ENCODE measurements around the gene UNC5C. TPM values are rescaled to one million over a fixed set of nuclear protein-coding genes. Genes with fewer than 3 reads are reported as not detected.

Gene UNC5C
- total RNA-seq, 2 experiments from 2014 or later, result not detected

- H3K4me3 Mint-ChIP-seq, result no peak overlapping the region
- no peak for DNase-seq
- H3K4me1 Mint-ChIP-seq, result peaks cover 27% of the 10 kb centered on the region
- H3K36me3 Mint-ChIP-seq, result no peaks in the 10 kb centered on the region
- H3K9me3 Mint-ChIP-seq, result no peaks in the 10 kb centered on the region
- H3K27ac Mint-ChIP-seq, result no peak overlapping the region
- H3K27me3 Mint-ChIP-seq, result no peaks in the 10 kb centered on the region
Observed at GRCh38 chr4:95293014-95293413, 255.8 kb downstream of the UNC5C start.

GRCh38 chr4:95290702-95291101, 258.1 kb downstream of the UNC5C start:
- H3K9me3 Mint-ChIP-seq, result no peaks in the 10 kb centered on the region
- peak overlapping the region; percentile 6 for H3K27ac Mint-ChIP-seq
- H3K4me3 Mint-ChIP-seq, result no peak overlapping the region
- no peaks in the 10 kb centered on the region for H3K27me3 Mint-ChIP-seq
- no peaks in the 10 kb centered on the region for H3K36me3 Mint-ChIP-seq
- DNase-seq, result no peak
- H3K4me1 Mint-ChIP-seq, result peaks cover 27% of the 10 kb centered on the region

- Mint-ChIP-seq H3K9me3 (no peaks in the 10 kb centered on the region), H3K4me1 (peaks cover 27% of the 10 kb centered on the region), H3K4me3 (no peak overlapping the region), H3K36me3 (no peaks in the 10 kb centered on the region), H3K27ac (no peak overlapping the region), H3K27me3 (no peaks in the 10 kb centered on the region)
- DNase-seq, result no peak
Observed at GRCh38 chr4:95289028-95289634, 259.6 kb downstream of the UNC5C start.

GRCh38 chr4:95288552-95288951, 260.2 kb downstream of the UNC5C start:
- no peak overlapping the region for H3K27ac Mint-ChIP-seq
- H3K27me3 Mint-ChIP-seq, result no peaks in the 10 kb centered on the region
- H3K4me3 Mint-ChIP-seq, result no peak overlapping the region
- H3K9me3 Mint-ChIP-seq, result no peaks in the 10 kb centered on the region
- no peak for DNase-seq
- peaks cover 26% of the 10 kb centered on the region for H3K4me1 Mint-ChIP-seq
- H3K36me3 Mint-ChIP-seq, result no peaks in the 10 kb centered on the region

GRCh38 chr4:95285797-95286196, 263.0 kb downstream of the UNC5C start:
- no peak for DNase-seq
- H3K27ac Mint-ChIP-seq, result no peak overlapping the region
- H3K4me1 Mint-ChIP-seq, result peaks cover 12% of the 10 kb centered on the region
- H3K4me3 Mint-ChIP-seq, result no peak overlapping the region
- H3K36me3 Mint-ChIP-seq, result peaks cover 4% of the 10 kb centered on the region
- H3K9me3 Mint-ChIP-seq, result peaks cover 6% of the 10 kb centered on the region
- no peaks in the 10 kb centered on the region for H3K27me3 Mint-ChIP-seq

- H3K27ac Mint-ChIP-seq, result no peak overlapping the region
- peaks cover 5% of the 10 kb centered on the region for H3K4me1 Mint-ChIP-seq
- DNase-seq, result no peak
- peaks cover 4% of the 10 kb centered on the region for H3K36me3 Mint-ChIP-seq
- H3K4me3 Mint-ChIP-seq, result no peak overlapping the region
- H3K27me3 Mint-ChIP-seq, result no peaks in the 10 kb centered on the region
- H3K9me3 Mint-ChIP-seq, result peaks cover 7% of the 10 kb centered on the region
Observed at GRCh38 chr4:95284655-95285054, 264.1 kb downstream of the UNC5C start.

GRCh38 chr4:95283320-95283719, 265.5 kb downstream of the UNC5C start:
- H3K27me3 Mint-ChIP-seq, result no peaks in the 10 kb centered on the region
- no peak for DNase-seq
- no peak overlapping the region for H3K4me3 Mint-ChIP-seq
- H3K9me3 Mint-ChIP-seq, result peaks cover 7% of the 10 kb centered on the region
- H3K27ac Mint-ChIP-seq, result no peak overlapping the region
- H3K4me1 Mint-ChIP-seq, result no peaks in the 10 kb centered on the region
- H3K36me3 Mint-ChIP-seq, result peaks cover 4% of the 10 kb centered on the region

- no peaks in the 10 kb centered on the region for H3K27me3 Mint-ChIP-seq
- DNase-seq, result no peak
- H3K36me3 Mint-ChIP-seq, result no peaks in the 10 kb centered on the region
- no peaks in the 10 kb centered on the region for H3K4me1 Mint-ChIP-seq
- no peak overlapping the region for H3K4me3 Mint-ChIP-seq
- H3K27ac Mint-ChIP-seq, result no peak overlapping the region
- no peaks in the 10 kb centered on the region for H3K9me3 Mint-ChIP-seq
Observed at GRCh38 chr4:95272797-95273196, 276.0 kb downstream of the UNC5C start.

GRCh38 chr4:95272036-95272435, 276.7 kb downstream of the UNC5C start:
- Mint-ChIP-seq H3K27ac (no peak overlapping the region), H3K36me3 (no peaks in the 10 kb centered on the region), H3K9me3 (no peaks in the 10 kb centered on the region), H3K4me1 (no peaks in the 10 kb centered on the region), H3K4me3 (no peak overlapping the region), H3K27me3 (no peaks in the 10 kb centered on the region)
- no peak for DNase-seq

GRCh38 chr4:95268819-95269565, 279.8 kb downstream of the UNC5C start:
- no peak for DNase-seq
- Mint-ChIP-seq H3K36me3 (no peaks in the 10 kb centered on the region), H3K27me3 (no peaks in the 10 kb centered on the region), H3K4me3 (no peak overlapping the region), H3K9me3 (no peaks in the 10 kb centered on the region), H3K4me1 (no peaks in the 10 kb centered on the region), H3K27ac (no peak overlapping the region)

GRCh38 chr4:95267081-95267480, 281.7 kb downstream of the UNC5C start:
- DNase-seq, result no peak
- Mint-ChIP-seq H3K27me3 (no peaks in the 10 kb centered on the region), H3K36me3 (no peaks in the 10 kb centered on the region)

GRCh38 chr4:95265814-95266740, 282.7 kb downstream of the UNC5C start:
- H3K36me3 Mint-ChIP-seq, result no peaks in the 10 kb centered on the region
- no peaks in the 10 kb centered on the region for H3K4me1 Mint-ChIP-seq
- H3K9me3 Mint-ChIP-seq, result no peaks in the 10 kb centered on the region
- no peak overlapping the region for H3K27ac Mint-ChIP-seq
- no peak overlapping the region for H3K4me3 Mint-ChIP-seq
- no peak for DNase-seq
- H3K27me3 Mint-ChIP-seq, result no peaks in the 10 kb centered on the region

More at GRCh38 chr4:95267081-95267480, 281.7 kb downstream of the UNC5C start:
- H3K9me3 Mint-ChIP-seq, result no peaks in the 10 kb centered on the region
- H3K27ac Mint-ChIP-seq, result no peak overlapping the region
- H3K4me1 Mint-ChIP-seq, result no peaks in the 10 kb centered on the region
- no peak overlapping the region for H3K4me3 Mint-ChIP-seq

GRCh38 chr4:95264843-95265242, 283.9 kb downstream of the UNC5C start:
- H3K27ac Mint-ChIP-seq, result no peak overlapping the region
- H3K9me3 Mint-ChIP-seq, result no peaks in the 10 kb centered on the region
- H3K4me1 Mint-ChIP-seq, result no peaks in the 10 kb centered on the region
- H3K36me3 Mint-ChIP-seq, result no peaks in the 10 kb centered on the region
- DNase-seq, result no peak
- no peak overlapping the region for H3K4me3 Mint-ChIP-seq
- H3K27me3 Mint-ChIP-seq, result no peaks in the 10 kb centered on the region

GRCh38 chr4:95263960-95264359, 284.8 kb downstream of the UNC5C start:
- Mint-ChIP-seq H3K27ac (no peak overlapping the region), H3K4me3 (no peak overlapping the region), H3K36me3 (no peaks in the 10 kb centered on the region), H3K4me1 (no peaks in the 10 kb centered on the region), H3K27me3 (no peaks in the 10 kb centered on the region), H3K9me3 (no peaks in the 10 kb centered on the region)
- no peak for DNase-seq

- Mint-ChIP-seq H3K4me3 (no peak overlapping the region), H3K27me3 (no peaks in the 10 kb centered on the region), H3K27ac (no peak overlapping the region), H3K4me1 (no peaks in the 10 kb centered on the region), H3K36me3 (no peaks in the 10 kb centered on the region), H3K9me3 (no peaks in the 10 kb centered on the region)
- DNase-seq, result no peak
Observed at GRCh38 chr4:95263391-95263790, 285.4 kb downstream of the UNC5C start.

Data from activated naive CD8-positive, alpha-beta T cell treated with anti-CD3 and anti-CD28 coated beads for 36 hours (primary cell).